ACC112 (cell line): ENCODE measurements around the gene HS6ST1.

Experiments used
- H2AFZ ChIP-seq: fragments of 200-600 bp; sonication (generic); one replicate; pipeline ENCODE4 v1.6.0; 2017; ENCODE audit warnings: antibody characterized with exemption, low read length; ENCODE audit not compliant: unreplicated experiment
- H3K27ac ChIP-seq: fragments of 200-600 bp; sonication (generic); 2 replicates; pipeline ENCODE4 v1.5.1; 2014; ENCODE audit warnings: low read depth, mild to moderate bottlenecking, antibody characterized with exemption, low read length, moderate library complexity
- H3K27me3 ChIP-seq: fragments of 200-600 bp; sonication (generic); 2 replicates; pipeline ENCODE4 v1.6.1; 2014; ENCODE audit warnings: mild to moderate bottlenecking, antibody characterized with exemption, low read length, moderate library complexity, mixed read lengths; ENCODE audit not compliant: insufficient read depth
- H3K36me3 ChIP-seq: fragments of 200-600 bp; sonication (generic); 2 replicates; pipeline ENCODE4 v1.6.1; 2016; ENCODE audit warnings: mild to moderate bottlenecking, antibody characterized with exemption, low read length, moderate library complexity, mixed read lengths; ENCODE audit not compliant: insufficient read depth
- H3K4me1 ChIP-seq: fragments of 200-600 bp; sonication (generic); one replicate; pipeline ENCODE4 v1.6.1; 2016; ENCODE audit warnings: low read length, mixed read lengths; ENCODE audit not compliant: insufficient read depth, unreplicated experiment, control insufficient read depth
- H3K4me3 ChIP-seq: fragments of 200-600 bp; sonication (generic); 2 replicates; pipeline ENCODE4 v1.5.1; 2014; ENCODE audit warnings: mild to moderate bottlenecking, low read depth, low read length
- H3K79me2 ChIP-seq: fragments of 200-600 bp; sonication (generic); one replicate; pipeline ENCODE4 v1.6.0; 2016; ENCODE audit warnings: low read length; ENCODE audit not compliant: control insufficient read depth, unreplicated experiment, insufficient read depth

HS6ST1 gene

GRCh38 chr2:128327180-128327964 is 8.7 kb upstream of the HS6ST1 start:
- no peak overlapping the region for H3K27ac ChIP-seq
- no peaks in the 10 kb centered on the region for H3K27me3 ChIP-seq
- H3K79me2 ChIP-seq, result no peaks in the 10 kb centered on the region
- H3K4me1 ChIP-seq, result no peaks in the 10 kb centered on the region
- H3K36me3 ChIP-seq, result no peaks in the 10 kb centered on the region
- no peak overlapping the region for H3K4me3 ChIP-seq
- no peak overlapping the region for H2AFZ ChIP-seq

- no peak overlapping the region for H3K4me3 ChIP-seq
- H3K27me3 ChIP-seq, result no peaks in the 10 kb centered on the region
- H3K79me2 ChIP-seq, result no peaks in the 10 kb centered on the region
- H3K27ac ChIP-seq, result no peak overlapping the region
- H2AFZ ChIP-seq, result no peak overlapping the region
- no peaks in the 10 kb centered on the region for H3K36me3 ChIP-seq
- peaks cover 2% of the 10 kb centered on the region for H3K4me1 ChIP-seq
These were observed 7.7 kb upstream of the HS6ST1 start for GRCh38 chr2:128326346-128326745.

GRCh38 chr2:128325611-128326181 is 7.0 kb upstream of the HS6ST1 start:
- Histone ChIP-seq H3K36me3 (no peaks in the 10 kb centered on the region), H3K4me1 (peaks cover 3% of the 10 kb centered on the region), H3K27ac (no peak overlapping the region), H2AFZ (no peak overlapping the region), H3K79me2 (no peaks in the 10 kb centered on the region), H3K4me3 (no peak overlapping the region), H3K27me3 (no peaks in the 10 kb centered on the region)

- Histone ChIP-seq H3K4me1 (peaks cover 3% of the 10 kb centered on the region), H3K79me2 (no peaks in the 10 kb centered on the region), H2AFZ (no peak overlapping the region), H3K27me3 (no peaks in the 10 kb centered on the region), H3K36me3 (no peaks in the 10 kb centered on the region), H3K27ac (no peak overlapping the region), H3K4me3 (no peak overlapping the region)
These were observed 6.3 kb upstream of the HS6ST1 start for GRCh38 chr2:128324897-128325410.

- no peaks in the 10 kb centered on the region for H3K27me3 ChIP-seq
- H3K4me1 ChIP-seq, result peaks cover 3% of the 10 kb centered on the region
- H3K79me2 ChIP-seq, result no peaks in the 10 kb centered on the region
- H3K27ac ChIP-seq, result no peak overlapping the region
- H3K36me3 ChIP-seq, result no peaks in the 10 kb centered on the region
- H2AFZ ChIP-seq, result no peak overlapping the region
- no peak overlapping the region for H3K4me3 ChIP-seq
These were observed 5.6 kb upstream of the HS6ST1 start for GRCh38 chr2:128324008-128324896.

- Histone ChIP-seq H2AFZ (no peak overlapping the region), H3K27ac (no peak overlapping the region), H3K4me1 (peaks cover 3% of the 10 kb centered on the region), H3K4me3 (no peak overlapping the region), H3K79me2 (no peaks in the 10 kb centered on the region), H3K36me3 (no peaks in the 10 kb centered on the region), H3K27me3 (no peaks in the 10 kb centered on the region)
These were observed 4.9 kb upstream of the HS6ST1 start for GRCh38 chr2:128323555-128323931.

GRCh38 chr2:128322715-128323554 is 4.3 kb upstream of the HS6ST1 start:
- no peaks in the 10 kb centered on the region for H3K27me3 ChIP-seq
- H3K4me1 ChIP-seq, result peaks cover 3% of the 10 kb centered on the region
- peak overlapping the region; percentile 83 for H3K4me3 ChIP-seq
- H3K36me3 ChIP-seq, result no peaks in the 10 kb centered on the region
- H3K27ac ChIP-seq, result no peak overlapping the region
- no peak overlapping the region for H2AFZ ChIP-seq
- no peaks in the 10 kb centered on the region for H3K79me2 ChIP-seq

- Histone ChIP-seq H3K4me3 (peak overlapping the region; percentile 83), H3K4me1 (peaks cover 3% of the 10 kb centered on the region), H3K27me3 (peaks cover 5% of the 10 kb centered on the region; the same call in 1 of the 2 replicates), H3K27ac (no peak overlapping the region), H3K79me2 (peaks cover 7% of the 10 kb centered on the region), H3K36me3 (no peaks in the 10 kb centered on the region), H2AFZ (peak overlapping the region; percentile 100)
These were observed 3.4 kb upstream of the HS6ST1 start for GRCh38 chr2:128321784-128322714.

GRCh38 chr2:128320906-128321771 is 2.5 kb upstream of the HS6ST1 start:
- Histone ChIP-seq H3K27ac (no peak overlapping the region), H3K27me3 (peaks cover 5% of the 10 kb centered on the region; the same call in 1 of the 2 replicates), H3K4me3 (peak overlapping the region; percentile 83), H3K36me3 (no peaks in the 10 kb centered on the region), H3K79me2 (peaks cover 11% of the 10 kb centered on the region), H2AFZ (peak overlapping the region; percentile 100), H3K4me1 (peaks cover 11% of the 10 kb centered on the region)
